GM13977 (cell line): ENCODE data around the gene PSMD9.
A peak's percentile ranks its signal among the peaks of the same experiment; 100 is the strongest.

Experiments used
- DNase-seq: peaks from one replicate; pipeline ENCODE4 v3.0.0; 2012; ENCODE audit warnings: low spot score
- in situ Hi-C: fragments of 300-500 bp; cut with MboI; formaldehyde crosslinking; loops from one replicate; pipeline ENCODE4 v1.12.0; 2022; ENCODE audit warnings: low sequenced_read_pairs, low pct_unique_long_range_greater_than_20kb, mixed read lengths, inconsistent platforms; ENCODE audit not compliant: unreplicated experiment
- TF ChIP-seq, protein P1 (sequence below): IDR thresholded peaks from 2 replicates; pipeline ENCODE4 v1.5.1; 2012; ENCODE audit warnings: mild to moderate bottlenecking, control low read depth; ENCODE audit not compliant: insufficient read depth; ENCODE audit errors: extremely low read depth, missing control alignments

Gene PSMD9

DNA sequence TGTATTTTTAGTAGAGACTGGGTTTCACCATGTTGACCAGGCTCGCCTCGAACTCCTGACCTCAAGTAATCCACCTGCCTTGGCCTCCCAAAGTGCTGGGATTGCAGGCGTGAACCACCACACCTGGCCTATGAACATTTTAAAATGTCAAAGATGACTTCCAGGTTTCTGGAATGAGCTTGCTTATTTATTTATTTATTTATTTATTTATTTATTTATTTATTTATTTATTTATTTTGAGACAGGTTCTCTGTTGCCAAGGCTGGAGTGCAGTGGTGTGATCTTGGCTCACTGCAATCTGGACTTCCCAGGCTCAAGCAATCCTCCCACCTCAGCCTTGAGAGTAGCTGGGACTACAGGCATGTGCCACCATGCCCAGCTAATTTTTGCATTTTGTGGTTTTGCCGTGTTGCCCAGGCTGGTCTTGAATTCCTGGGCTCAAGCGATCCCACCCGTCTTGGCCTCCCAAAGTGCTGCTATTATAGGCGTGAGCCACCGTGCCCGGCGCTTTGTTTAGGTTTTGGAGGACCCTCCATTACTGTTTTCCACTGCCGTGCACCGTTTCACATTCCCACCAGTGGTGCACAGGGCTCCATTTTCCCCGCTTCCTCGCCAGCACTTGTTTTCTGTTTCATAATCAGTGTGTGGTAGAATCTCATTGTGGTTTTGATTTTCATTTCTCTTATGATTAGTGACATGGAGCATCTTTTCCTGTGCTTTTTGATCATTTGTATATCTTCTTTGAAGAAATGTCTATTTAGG is 23.4 kb downstream of the PSMD9 start:
- in situ Hi-C loops: no loop called here
- TF ChIP-seq, protein P1, sequence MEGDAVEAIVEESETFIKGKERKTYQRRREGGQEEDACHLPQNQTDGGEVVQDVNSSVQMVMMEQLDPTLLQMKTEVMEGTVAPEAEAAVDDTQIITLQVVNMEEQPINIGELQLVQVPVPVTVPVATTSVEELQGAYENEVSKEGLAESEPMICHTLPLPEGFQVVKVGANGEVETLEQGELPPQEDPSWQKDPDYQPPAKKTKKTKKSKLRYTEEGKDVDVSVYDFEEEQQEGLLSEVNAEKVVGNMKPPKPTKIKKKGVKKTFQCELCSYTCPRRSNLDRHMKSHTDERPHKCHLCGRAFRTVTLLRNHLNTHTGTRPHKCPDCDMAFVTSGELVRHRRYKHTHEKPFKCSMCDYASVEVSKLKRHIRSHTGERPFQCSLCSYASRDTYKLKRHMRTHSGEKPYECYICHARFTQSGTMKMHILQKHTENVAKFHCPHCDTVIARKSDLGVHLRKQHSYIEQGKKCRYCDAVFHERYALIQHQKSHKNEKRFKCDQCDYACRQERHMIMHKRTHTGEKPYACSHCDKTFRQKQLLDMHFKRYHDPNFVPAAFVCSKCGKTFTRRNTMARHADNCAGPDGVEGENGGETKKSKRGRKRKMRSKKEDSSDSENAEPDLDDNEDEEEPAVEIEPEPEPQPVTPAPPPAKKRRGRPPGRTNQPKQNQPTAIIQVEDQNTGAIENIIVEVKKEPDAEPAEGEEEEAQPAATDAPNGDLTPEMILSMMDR: no peak
- no peak for DNase-seq

DNA sequence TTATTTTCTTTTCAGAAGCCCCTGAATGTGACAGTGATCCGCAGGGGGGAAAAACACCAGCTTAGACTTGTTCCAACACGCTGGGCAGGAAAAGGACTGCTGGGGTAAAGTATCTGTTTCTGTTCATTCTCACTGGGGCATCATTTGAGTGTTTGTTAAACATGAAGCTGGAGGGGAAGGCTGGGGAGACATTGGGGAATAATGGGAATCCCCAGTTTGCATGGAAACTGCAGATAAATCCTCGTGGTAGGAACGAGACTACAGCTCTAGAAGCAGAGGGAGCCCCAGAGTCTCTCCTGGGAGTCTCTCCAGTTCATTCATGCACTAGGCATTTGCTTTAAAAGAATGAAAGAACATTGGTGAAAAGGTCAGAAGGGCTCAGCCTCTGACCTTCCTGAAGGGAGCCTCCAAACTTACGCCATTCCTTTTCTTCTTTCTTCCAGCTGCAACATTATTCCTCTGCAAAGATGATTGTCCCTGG is 27.3 kb downstream of the PSMD9 start:
- no peak for DNase-seq
- TF ChIP-seq, protein P1: no peak
- in situ Hi-C loops: no loop called here

DNA sequence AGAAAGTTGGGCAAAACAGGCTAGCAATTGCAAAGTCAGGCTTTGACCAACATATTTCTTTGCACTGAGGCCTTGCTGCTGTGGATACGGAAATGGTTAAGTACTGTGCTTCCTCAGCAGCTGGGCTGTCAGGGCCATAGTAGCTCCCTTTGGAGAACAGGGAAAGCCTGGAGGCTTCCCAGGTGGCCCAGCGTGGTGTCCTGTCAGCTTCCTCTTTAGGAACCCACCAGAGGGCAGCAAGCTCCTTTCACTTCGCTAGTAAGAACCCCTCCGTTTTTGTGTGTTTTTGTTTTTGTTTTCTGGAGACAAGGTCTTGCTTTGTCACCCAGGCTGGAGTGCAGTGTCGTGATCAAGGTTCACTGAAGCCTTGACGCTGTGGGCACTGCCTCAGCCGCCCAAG is 28.1 kb downstream of the PSMD9 start:
- in situ Hi-C loops: no loop called here
- TF ChIP-seq, protein P1: peak; percentile 31
- DNase-seq: no peak

DNA sequence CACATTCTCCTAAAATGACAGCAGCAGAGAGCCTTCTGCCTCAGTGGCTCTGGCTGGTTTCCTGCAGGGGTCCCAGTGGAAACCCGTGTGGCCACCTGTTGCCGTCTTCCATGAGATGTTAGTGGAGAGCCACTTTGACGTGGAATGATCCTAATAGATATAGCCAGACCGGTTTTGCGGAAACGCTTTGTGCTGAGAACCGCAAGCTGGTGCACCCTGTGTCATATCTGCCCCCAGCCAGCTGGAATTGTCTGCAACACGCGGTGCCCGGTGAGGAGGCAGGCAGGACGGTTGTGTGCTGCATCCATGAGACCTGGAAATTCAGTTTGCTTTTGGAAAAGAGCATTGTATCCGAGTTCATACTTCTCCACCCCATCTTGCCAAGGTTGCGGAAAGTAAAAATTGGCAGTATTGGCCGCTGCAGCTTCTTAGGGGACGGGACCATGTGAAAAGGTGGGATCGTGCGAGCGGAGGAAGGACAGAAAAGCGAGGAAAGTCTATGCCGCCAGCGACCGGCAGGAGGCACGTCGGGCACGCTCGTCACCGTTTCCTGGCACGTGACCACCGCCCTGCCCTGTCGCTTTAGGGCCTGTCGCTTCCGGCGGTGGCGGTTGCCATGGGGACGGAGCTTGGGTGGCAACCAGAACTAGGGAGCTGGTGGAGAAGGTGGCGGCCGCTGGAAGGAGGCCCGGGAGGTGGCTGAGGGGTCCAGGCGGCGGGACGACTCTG is 29.5 kb downstream of the PSMD9 start, which contains the start of gene CFAP251:
Gene CFAP251 (plus strand): TSS at position 643 of the 729 bp plus-strand sequence. CDS start 2,714 bp downstream, outside the sequence.
- TF ChIP-seq, protein P1: peak; percentile 57
- in situ Hi-C loops: no loop called here
- DNase-seq: peak; percentile 95

DNA sequence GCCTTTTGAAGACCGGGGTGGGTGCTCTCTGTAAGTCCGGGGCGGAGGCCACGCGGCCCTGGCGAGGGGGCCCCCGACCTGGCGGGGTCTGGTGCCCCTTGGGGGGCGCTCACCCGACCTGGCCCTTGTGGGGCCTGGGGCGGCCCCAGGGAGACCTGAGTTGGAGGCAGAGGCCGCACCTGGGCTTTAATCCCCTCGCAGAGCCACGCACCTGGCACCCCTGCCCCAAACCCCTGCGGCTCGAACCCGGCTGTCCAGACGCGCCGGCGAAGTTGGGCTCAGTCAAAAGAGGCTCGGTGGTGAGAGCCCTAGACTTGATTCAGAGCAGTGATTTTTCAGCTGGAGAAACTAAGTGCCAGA is 30.1 kb downstream of the PSMD9 start:
- in situ Hi-C loops: no loop called here
- DNase-seq: no peak
- TF ChIP-seq, protein P1: no peak

DNA sequence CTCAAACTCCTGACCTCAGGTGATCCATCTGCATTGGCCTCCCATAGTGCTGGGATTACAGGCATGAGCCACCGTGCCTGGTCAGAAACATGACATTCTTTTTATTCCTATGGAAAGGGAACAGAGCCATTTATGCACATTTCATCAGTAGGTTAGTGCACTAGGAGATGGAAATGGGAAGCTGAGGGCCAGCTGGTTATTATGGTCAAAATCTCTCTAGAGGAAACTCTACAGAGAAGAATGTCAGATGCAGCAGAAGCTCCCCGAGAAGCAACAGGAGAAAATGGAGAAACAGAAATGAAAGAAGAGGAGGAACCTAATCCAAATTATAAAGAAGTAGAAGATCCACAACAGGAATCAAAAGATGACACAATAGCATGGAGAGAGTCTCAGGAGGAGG is 32.5 kb downstream of the PSMD9 start:
- TF ChIP-seq, protein P1: no peak

More for the DNA sequence above, 32.5 kb downstream of the PSMD9 start:
- in situ Hi-C loops: no loop called here
- DNase-seq: no peak
